Measurements from ENCODE around the gene SLC22A12.

SLC22A12 gene

GRCh38 chr11:64629103-64629502 is 38.1 kb downstream of the SLC22A12 start:
- no peak for DNase-seq

GRCh38 chr11:64629796-64630562 is 39.0 kb downstream of the SLC22A12 start:
- DNase-seq: no peak

- no peak for DNase-seq
Observed at GRCh38 chr11:64631675-64632074, 40.7 kb downstream of the SLC22A12 start.

GRCh38 chr11:64632237-64632636 is 41.2 kb downstream of the SLC22A12 start:
- DNase-seq: no peak

- no peak for DNase-seq
Observed at GRCh38 chr11:64632654-64633053, 41.6 kb downstream of the SLC22A12 start.

GRCh38 chr11:64633555-64634159 is 42.6 kb downstream of the SLC22A12 start:
- no peak for DNase-seq

- no peak for DNase-seq
Observed at GRCh38 chr11:64637334-64638017, 46.5 kb downstream of the SLC22A12 start.

GRCh38 chr11:64638018-64638665 is 47.1 kb downstream of the SLC22A12 start:
- DNase-seq: peak in 1 of 2 experiments; percentile 36

GRCh38 chr11:64638829-64639228 is 47.8 kb downstream of the SLC22A12 start:
- DNase-seq: no peak

- no peak for DNase-seq
Observed at GRCh38 chr11:64639885-64640284, 48.9 kb downstream of the SLC22A12 start.

- DNase-seq: no peak
Observed at GRCh38 chr11:64641596-64642417, 50.8 kb downstream of the SLC22A12 start.

- no peak for DNase-seq
Observed at GRCh38 chr11:64642418-64642735, 51.4 kb downstream of the SLC22A12 start.

GRCh38 chr11:64642871-64643255 is 51.8 kb downstream of the SLC22A12 start:
- DNase-seq: no peak

- DNase-seq: no peak
Observed at GRCh38 chr11:64643256-64643881, 52.3 kb downstream of the SLC22A12 start.

GRCh38 chr11:64643920-64644646 is 53.1 kb downstream of the SLC22A12 start:
- DNase-seq: no peak

- no peak for DNase-seq
Observed at GRCh38 chr11:64644647-64645275, 53.7 kb downstream of the SLC22A12 start.

- DNase-seq: no peak
Observed at GRCh38 chr11:64647019-64647779, 56.2 kb downstream of the SLC22A12 start.

- DNase-seq: no peak
Observed at GRCh38 chr11:64648551-64648950, 57.5 kb downstream of the SLC22A12 start.

- no peak for DNase-seq
Observed at GRCh38 chr11:64649291-64649697, 58.3 kb downstream of the SLC22A12 start.

- DNase-seq: peak in 1 of 2 experiments; percentile 8
Observed at GRCh38 chr11:64650923-64651523, 60.0 kb downstream of the SLC22A12 start.

Data from NCI-H2081 (cell line).